GM20000 (cell line): ENCODE results near the gene TBC1D16.

ENCODE experiments used
- DNase-seq: peaks from one replicate; pipeline ENCODE4 v3.0.0; 2012; ENCODE audit warnings: low spot score
- CTCF ChIP-seq: IDR thresholded peaks from 2 replicates; pipeline ENCODE4 v1.5.1; 2012; ENCODE audit warnings: mild to moderate bottlenecking, control low read depth; ENCODE audit errors: extremely low read depth, missing control alignments

TBC1D16 gene

DNA sequence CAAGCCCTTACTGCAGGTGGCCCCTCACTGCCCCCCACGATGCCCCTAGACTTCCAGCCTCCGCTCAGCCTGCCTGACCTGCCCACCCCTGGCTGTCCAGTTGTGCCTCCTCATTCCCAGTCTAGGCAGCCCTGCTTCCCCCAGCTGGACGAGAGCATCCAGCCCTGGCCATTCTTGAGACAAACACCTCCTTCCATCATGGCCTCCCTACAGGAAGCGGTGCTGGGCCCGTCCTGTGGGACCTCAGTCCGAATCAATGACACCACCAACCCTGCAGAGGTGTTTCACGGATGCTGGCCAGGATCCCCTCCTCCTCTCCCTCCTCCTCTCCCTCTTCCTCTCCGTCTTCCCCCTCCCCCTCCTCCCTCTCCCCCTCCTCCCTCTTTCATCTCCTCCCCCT lies 29.0 kb upstream of the TBC1D16 start:
- no peak for DNase-seq
- TF ChIP-seq CTCF: no peak

GRCh38 chr17:80063830-80064585 lies 28.3 kb upstream of the TBC1D16 start:
- TF ChIP-seq CTCF: no peak
- no peak for DNase-seq

GRCh38 chr17:80061421-80061820 lies 25.7 kb upstream of the TBC1D16 start:
- no peak for DNase-seq

GRCh38 chr17:80060644-80061043 lies 25.0 kb upstream of the TBC1D16 start:
- no peak for DNase-seq
- no peak for TF ChIP-seq CTCF

More at GRCh38 chr17:80061421-80061820, 25.7 kb upstream of the TBC1D16 start:
- no peak for TF ChIP-seq CTCF

DNA sequence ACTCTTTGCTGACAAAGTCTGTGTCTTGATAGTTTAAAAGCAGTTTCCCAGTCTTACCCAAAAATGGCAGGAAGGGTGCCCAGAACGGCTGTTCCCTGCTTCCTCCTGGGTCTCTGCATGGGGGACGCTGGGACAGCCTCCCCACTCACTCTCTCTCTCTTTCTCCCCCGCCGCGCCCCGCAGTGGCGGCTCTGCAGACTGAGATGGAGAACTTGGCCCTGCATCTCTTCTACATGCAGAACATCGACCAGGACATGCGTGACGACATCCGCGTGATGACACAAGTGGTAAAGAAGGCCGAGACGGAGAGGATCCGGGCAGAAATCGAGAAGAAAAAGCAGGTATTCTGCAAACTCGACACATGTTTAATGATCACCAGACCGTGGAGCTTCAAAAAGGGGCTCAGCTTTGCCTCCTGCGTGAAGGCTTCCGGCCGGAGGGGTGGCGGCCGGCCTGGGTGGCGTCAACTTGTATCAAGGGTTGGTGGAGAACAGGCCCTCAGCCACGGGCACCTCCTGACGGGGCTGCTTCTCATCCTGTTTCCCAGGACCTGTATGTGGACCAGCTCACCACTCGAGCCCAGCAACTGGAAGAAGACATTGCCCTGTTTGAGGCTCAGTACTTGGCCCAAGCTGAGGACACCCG lies 22.8 kb upstream of the TBC1D16 start:
- no peak for DNase-seq
- TF ChIP-seq CTCF: no peak

DNA sequence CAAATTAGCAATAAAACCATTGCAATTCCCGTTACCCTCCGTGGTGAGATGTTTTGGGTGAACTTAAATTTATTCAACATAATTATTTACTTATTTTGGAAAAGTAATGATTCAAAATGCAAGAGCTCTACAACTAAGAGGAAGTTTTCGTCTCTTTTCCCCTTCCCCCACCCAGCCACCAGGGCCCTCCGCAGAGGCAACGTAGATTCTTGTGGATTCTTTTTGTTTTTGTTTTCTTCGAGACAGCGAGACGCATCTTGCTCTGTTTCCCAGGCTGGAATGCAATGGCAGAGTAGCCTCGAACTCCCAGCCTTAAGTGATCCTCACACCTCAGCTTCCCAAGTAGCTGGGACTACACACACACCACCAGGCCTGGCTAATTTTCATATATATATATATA lies 19.9 kb upstream of the TBC1D16 start:
- DNase-seq: no peak
- no peak for TF ChIP-seq CTCF

GRCh38 chr17:80053102-80053501 lies 17.4 kb upstream of the TBC1D16 start:
- TF ChIP-seq CTCF: no peak

More at GRCh38 chr17:80053102-80053501, 17.4 kb upstream of the TBC1D16 start:
- DNase-seq: no peak
